Upper lobe of left lung (tissue), 6 donors: ENCODE data around the gene SMG9. TPM values are rescaled to one million over a fixed set of nuclear protein-coding genes. Genes with fewer than 3 reads are reported as not detected.

Source experiments
- ATAC-seq, 2 donors: fragments of 200-7000 bp; cut with Tn5 transposase; one replicate each; pipeline ENCODE4 v1.9.1; 2022; ENCODE audit warnings: mild to moderate bottlenecking in 2 of 2, moderate library complexity in 2 of 2; ENCODE audit not compliant: low FRiP score in 2 of 2
- DNase-seq, 2 donors: peaks; one replicate each; pipeline ENCODE4 v3.0.0-alpha.2; 2019 to 2020
- H3K27ac ChIP-seq, 4 donors: fragments of 200-600 bp; sonication (generic); one replicate each; pipeline ENCODE4 v1.5.1; 2016 to 2019
- H3K27me3 ChIP-seq, 4 donors: fragments of 200-600 bp; sonication (generic); one replicate each; pipeline ENCODE4 v1.5.1; 2017 to 2019
- H3K36me3 ChIP-seq, 4 donors: fragments of 200-600 bp; sonication (generic); one replicate each; pipeline ENCODE4 v1.5.1; 2016 to 2019
- H3K4me1 ChIP-seq, 4 donors: fragments of 200-600 bp; sonication (generic); one replicate each; pipeline ENCODE4 v1.5.1; 2018 to 2019
- H3K4me3 ChIP-seq, 4 donors: fragments of 200-600 bp; sonication (generic); one replicate each; pipeline ENCODE4 v1.5.1; 2017 to 2019; ENCODE audit warnings: mild to moderate bottlenecking in 2 of 4, moderate library complexity in 1 of 4
- H3K9me3 ChIP-seq, 4 donors: fragments of 200-600 bp; sonication (generic); one replicate each; pipeline ENCODE4 v1.5.1; 2018 to 2019
- EP300 ChIP-seq, 4 donors: sonication (generic); formaldehyde crosslinking; IDR thresholded peaks; one replicate each; pipeline ENCODE4 v1.5.1; 2017; ENCODE audit warnings: antibody characterized with exemption in 4 of 4, control low read depth in 2 of 4
- POLR2A ChIP-seq, 4 donors: fragments of 450-650 bp; IDR thresholded peaks; one replicate each; pipeline ENCODE4 v1.5.1; 2016 to 2017; ENCODE audit warnings: antibody characterized with exemption in 4 of 4, mild to moderate bottlenecking in 2 of 4
- POLR2AphosphoS5 ChIP-seq, 2 donors: sonication (generic); formaldehyde crosslinking; IDR thresholded peaks; one replicate each; pipeline ENCODE4 v1.5.1; 2017; ENCODE audit warnings: antibody characterized with exemption in 2 of 2
- WGBS, 2 donors: methylation state at CpG; one replicate each; pipeline ENCODE4 v1.1.5; 2017 to 2018; 5-methylcytosine and 5-hydroxymethylcytosine counted together
- total RNA-seq, 6 donors: library from RNA; depleted of rRNA in 4 of 6; stranded (reverse); fragments of >200 nt in 4 of 6; gene quantifications; one replicate each; pipeline versions ENCODE4 v1.1.0 to v1.2.1, GENCODE V29; 2016 to 2021
- TF ChIP-seq, protein P1 (sequence below), 6 experiments: fragments of 450-650 bp in 4 of 6; fragments of 200-600 bp in 2 of 6; sonication (generic) in 2 of 6; IDR thresholded peaks; one replicate each; pipeline ENCODE4 v1.5.1; 2016 to 2019; ENCODE audit warnings: antibody characterized with exemption in 6 of 6
- donor health status: DM: no; HTN: no; CAD: no; lungs with moderate emphysema.
- donor health status: DM: no; HTN: yes; CAD: no; lungs with severe emphysema.

SMG9 gene
- total RNA-seq, 6 donors from 2014 or later = 23.0 to 119 (median 52.9) TPM

DNA sequence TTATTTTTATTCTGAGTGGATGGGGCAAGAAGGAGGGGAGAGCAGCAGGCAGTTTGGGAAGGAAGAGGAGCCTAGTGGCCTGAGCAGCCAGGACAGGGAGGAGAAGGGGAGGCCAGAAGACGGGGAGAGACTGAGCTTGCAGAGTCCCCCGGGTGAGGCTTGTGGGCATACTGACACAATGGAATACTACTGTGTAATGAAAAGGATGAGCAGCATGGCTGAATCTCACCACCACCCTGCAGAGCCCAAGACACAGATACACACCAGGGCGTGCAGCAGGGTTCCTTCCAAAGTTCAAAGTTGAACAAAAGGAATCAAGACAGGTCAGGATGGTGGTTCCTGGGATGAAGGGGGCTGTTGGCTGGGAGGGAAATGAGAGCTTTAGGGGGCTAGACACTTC is 8.1 kb upstream of the SMG9 start:
- ATAC-seq (no peak), DNase-seq (no peak)
- TF ChIP-seq POLR2A (IDR thresholded peaks at IDR 0.05) (no peak), EP300 (IDR thresholded peaks at IDR 0.05) (no peak), POLR2AphosphoS5 (IDR thresholded peaks at IDR 0.05) (no peak)
- TF ChIP-seq, protein P1, sequence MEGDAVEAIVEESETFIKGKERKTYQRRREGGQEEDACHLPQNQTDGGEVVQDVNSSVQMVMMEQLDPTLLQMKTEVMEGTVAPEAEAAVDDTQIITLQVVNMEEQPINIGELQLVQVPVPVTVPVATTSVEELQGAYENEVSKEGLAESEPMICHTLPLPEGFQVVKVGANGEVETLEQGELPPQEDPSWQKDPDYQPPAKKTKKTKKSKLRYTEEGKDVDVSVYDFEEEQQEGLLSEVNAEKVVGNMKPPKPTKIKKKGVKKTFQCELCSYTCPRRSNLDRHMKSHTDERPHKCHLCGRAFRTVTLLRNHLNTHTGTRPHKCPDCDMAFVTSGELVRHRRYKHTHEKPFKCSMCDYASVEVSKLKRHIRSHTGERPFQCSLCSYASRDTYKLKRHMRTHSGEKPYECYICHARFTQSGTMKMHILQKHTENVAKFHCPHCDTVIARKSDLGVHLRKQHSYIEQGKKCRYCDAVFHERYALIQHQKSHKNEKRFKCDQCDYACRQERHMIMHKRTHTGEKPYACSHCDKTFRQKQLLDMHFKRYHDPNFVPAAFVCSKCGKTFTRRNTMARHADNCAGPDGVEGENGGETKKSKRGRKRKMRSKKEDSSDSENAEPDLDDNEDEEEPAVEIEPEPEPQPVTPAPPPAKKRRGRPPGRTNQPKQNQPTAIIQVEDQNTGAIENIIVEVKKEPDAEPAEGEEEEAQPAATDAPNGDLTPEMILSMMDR (IDR thresholded peaks at IDR 0.05) = no peak
- Histone ChIP-seq H3K27ac (no peak overlapping the region), H3K9me3 (no peaks in the 10 kb centered on the region), H3K36me3 (no peaks in the 10 kb centered on the region), H3K4me1 (peaks cover 5 to 26% (median 18%) of the 10 kb centered on the region in 4 donors), H3K4me3 (no peak overlapping the region), H3K27me3 (no peaks in the 10 kb centered on the region)
- 80 to 84% methylated on average over 3 of the region's 3 CpGs for WGBS, 2 donors

DNA sequence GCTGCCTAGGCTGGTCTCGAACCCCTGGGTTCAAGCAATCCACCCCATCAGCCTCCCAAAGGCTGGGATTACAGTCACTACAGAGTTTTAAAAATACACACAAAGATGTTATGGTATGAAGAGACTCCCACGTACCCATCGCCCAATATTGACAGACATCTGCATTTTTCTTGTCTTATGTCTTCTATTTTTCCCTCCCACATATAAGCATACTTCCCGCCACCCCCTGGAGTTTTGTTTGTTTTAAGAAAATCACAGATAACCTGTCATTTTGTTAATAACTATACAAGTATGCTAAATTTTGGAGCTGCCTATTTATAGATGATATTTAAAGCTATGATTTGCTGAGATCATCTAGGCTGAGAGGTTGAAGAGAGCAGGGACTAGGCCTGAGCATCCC is 6.2 kb upstream of the SMG9 start:
- Histone ChIP-seq H3K36me3 (no peaks in the 10 kb centered on the region), H3K9me3 (no peaks in the 10 kb centered on the region), H3K27ac (no peak overlapping the region), H3K4me1 (peaks cover 1 to 16% (median 11%) of the 10 kb centered on the region in 4 donors), H3K27me3 (no peaks in the 10 kb centered on the region), H3K4me3 (no peak overlapping the region)
- ATAC-seq (no peak), DNase-seq (no peak)
- 87% methylated on average over 4 of the region's 4 CpGs for WGBS, 2 donors
- TF ChIP-seq, protein P1 (IDR thresholded peaks at IDR 0.05) = no peak
- no peak for TF ChIP-seq POLR2A (IDR thresholded peaks at IDR 0.05)
- TF ChIP-seq EP300 (IDR thresholded peaks at IDR 0.05) = no peak

- Histone ChIP-seq H3K27ac (no peak overlapping the region), H3K9me3 (no peaks in the 10 kb centered on the region), H3K36me3 (no peaks in the 10 kb centered on the region), H3K4me3 (no peak overlapping the region), H3K27me3 (no peaks in the 10 kb centered on the region), H3K4me1 (peaks cover 0 to 13% (median 9%) of the 10 kb centered on the region in 4 donors)
- WGBS, 2 donors = 74 to 77% methylated on average over 5 of the region's 5 CpGs
- TF ChIP-seq EP300 (IDR thresholded peaks at IDR 0.05) = no peak
- TF ChIP-seq, protein P1 (IDR thresholded peaks at IDR 0.05) = no peak
- TF ChIP-seq POLR2A (IDR thresholded peaks at IDR 0.05) = no peak
- TF ChIP-seq POLR2AphosphoS5 (IDR thresholded peaks at IDR 0.05) = no peak
- no peak for ATAC-seq
- no peak for DNase-seq
Observed at GRCh38 chr19:43759515-43759914, 4.8 kb upstream of the SMG9 start.

- DNase-seq (peak; percentile 78 to 93), ATAC-seq (peak; percentile 65 to 73)
- 1 to 2% methylated on average over 25 to 28 of the region's 28 CpGs for WGBS, 2 donors
- TF ChIP-seq, protein P1 (IDR thresholded peaks at IDR 0.05) = peak in 1 of 6 experiments; percentile 2
- no peak for TF ChIP-seq POLR2A (IDR thresholded peaks at IDR 0.05)
- Histone ChIP-seq H3K27me3 (no peaks in the 10 kb centered on the region), H3K9me3 (no peaks in the 10 kb centered on the region), H3K4me1 (peaks cover 23 to 42% (median 28%) of the 10 kb centered on the region in 4 donors), H3K27ac (peak overlapping the region; percentile 96 to 99 (median 98)), H3K4me3 (peak overlapping the region; percentile 62 to 81 (median 68)), H3K36me3 (peaks cover 0 to 9% (median 5%) of the 10 kb centered on the region in 4 donors)
Observed at GRCh38 chr19:43755256-43755801, 567 bp upstream of the SMG9 start.

GRCh38 chr19:43754253-43754502 is 584 bp downstream of the SMG9 start:
- Histone ChIP-seq H3K9me3 (no peaks in the 10 kb centered on the region), H3K27ac (peak overlapping the region; percentile 96 to 99 (median 98)), H3K4me3 (peak overlapping the region; percentile 62 to 81 (median 68)), H3K36me3 (peaks cover 3 to 20% (median 13%) of the 10 kb centered on the region in 4 donors), H3K27me3 (no peaks in the 10 kb centered on the region), H3K4me1 (peaks cover 23 to 42% (median 28%) of the 10 kb centered on the region in 4 donors)
- DNase-seq = no peak
- TF ChIP-seq, protein P1 (IDR thresholded peaks at IDR 0.05) = no peak
- no peak for TF ChIP-seq EP300 (IDR thresholded peaks at IDR 0.05)
- no peak for TF ChIP-seq POLR2AphosphoS5 (IDR thresholded peaks at IDR 0.05)
- no peak for TF ChIP-seq POLR2A (IDR thresholded peaks at IDR 0.05)
- 1 to 2% methylated on average over 7 to 11 of the region's 11 CpGs for WGBS, 2 donors
- no peak for ATAC-seq
